Testis (tissue), 3 donors: ENCODE results near the gene CDC42BPB. TPM values are rescaled to one million over a fixed set of nuclear protein-coding genes. Genes with fewer than 3 reads are reported as not detected.

ENCODE experiments used
- DNase-seq: peaks from one replicate; pipeline ENCODE4 v3.0.0-alpha.2; 2019
- H3K27ac ChIP-seq, 2 donors: fragments of 200-600 bp; sonication (generic); one replicate each; pipeline ENCODE4 v1.5.1; 2019
- H3K27me3 ChIP-seq: fragments of 200-600 bp; sonication (generic); one replicate; pipeline ENCODE4 v1.5.1; 2019
- H3K36me3 ChIP-seq: fragments of 200-600 bp; sonication (generic); one replicate; pipeline ENCODE4 v1.5.1; 2017; ENCODE audit warnings: low read depth; ENCODE audit errors: missing control alignments
- H3K4me1 ChIP-seq: fragments of 200-600 bp; sonication (generic); one replicate; pipeline ENCODE4 v1.5.1; 2019
- H3K4me3 ChIP-seq, 2 donors: fragments of 200-600 bp; sonication (generic); one replicate each; pipeline ENCODE4 v1.5.1; 2017 to 2019
- H3K9me3 ChIP-seq: fragments of 200-600 bp; sonication (generic); one replicate; pipeline ENCODE4 v1.5.1; 2017
- CTCF ChIP-seq, 3 experiments: fragments of 450-650 bp in 2 of 3; fragments of 200-600 bp in 1 of 3; sonication (generic) in 1 of 3; IDR thresholded peaks; one replicate each; pipeline ENCODE4 v1.5.1; 2016 to 2019; ENCODE audit warnings: antibody characterized with exemption in 3 of 3, mild to moderate bottlenecking in 2 of 3, moderate library complexity in 1 of 3
- POLR2A ChIP-seq: fragments of 450-650 bp; IDR thresholded peaks from one replicate; pipeline ENCODE4 v1.6.1; 2017; ENCODE audit warnings: antibody characterized with exemption, mild to moderate bottlenecking, moderate library complexity
- WGBS, 2 donors: methylation state at CpG; one replicate each; pipeline ENCODE4 v1.1.5; 2018; 5-methylcytosine and 5-hydroxymethylcytosine counted together
- intact Hi-C: fragments of 100-400 bp; cut with DNase I; formaldehyde crosslinking; loops from one replicate; pipeline ENCODE4 v1.15.1; 2023; ENCODE audit warnings: low total_unique reads
- polyA plus RNA-seq: library from polyadenylated mRNA; stranded (reverse); fragments of 350-450 nt; fragmentation: Illumina TruSeq; extraction: RNeasy Lipid Tissue Mini Kit (QIAGEN cat#74804); gene quantifications from one replicate; pipeline ENCODE4 v1.2.3, GENCODE V29; 2014; ENCODE audit warnings: low read depth, low replicate concordance; ENCODE audit not compliant: insufficient read depth
- total RNA-seq, 2 donors: library from RNA; depleted of rRNA; stranded (reverse); fragments of >200 nt; gene quantifications; one replicate each; pipeline ENCODE4 v1.2.3, GENCODE V29; 2016

Gene CDC42BPB
- total and polyA plus RNA-seq, 3 donors from 2014 or later, result 90.3 to 216 (median 201) TPM

- intact Hi-C loops, result no loop called here
- no peak overlapping the region for H3K27ac ChIP-seq
Observed at GRCh38 chr14:103007555-103007954, 49.8 kb downstream of the CDC42BPB start.

DNA sequence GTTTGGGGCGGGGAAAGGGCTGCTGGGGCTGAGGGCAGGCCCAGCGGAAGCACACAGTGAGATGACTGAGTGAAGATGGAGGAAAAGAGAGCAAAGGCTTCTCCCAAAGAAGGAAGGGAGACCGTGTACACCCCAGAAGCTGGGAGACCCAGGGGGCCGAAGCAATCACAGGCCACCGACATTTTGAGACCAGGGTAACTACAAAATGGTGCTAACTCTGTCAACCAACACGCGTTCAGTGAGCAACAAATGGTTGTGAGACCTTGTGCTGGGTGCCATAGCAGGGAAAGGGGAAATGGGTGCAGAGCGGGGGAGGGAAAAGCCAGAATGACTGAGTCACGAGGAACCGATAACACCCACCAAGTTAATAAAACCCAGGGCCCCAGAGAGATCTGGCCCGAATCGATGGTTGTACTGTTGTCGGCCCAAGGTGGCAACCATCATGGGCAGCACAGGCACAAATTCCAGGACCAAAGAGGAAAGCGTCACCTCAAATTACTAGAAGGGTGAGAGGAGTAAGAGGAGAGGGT lies 50.3 kb downstream of the CDC42BPB start:
- Histone ChIP-seq H3K27ac (no peak overlapping the region), H3K4me1 (no peaks in the 10 kb centered on the region), H3K36me3 (no peaks in the 10 kb centered on the region), H3K4me3 (no peak overlapping the region), H3K27me3 (no peaks in the 10 kb centered on the region), H3K9me3 (no peaks in the 10 kb centered on the region)
- no peak for TF ChIP-seq POLR2A
- no peak for TF ChIP-seq CTCF (IDR thresholded peaks at IDR 0.05)
- DNase-seq, result no peak
- intact Hi-C loops, result no loop called here
- 95 to 98% methylated on average over 14 of the region's 14 CpGs for WGBS, 2 donors

More at GRCh38 chr14:103007555-103007954, 49.8 kb downstream of the CDC42BPB start:
- 87% methylated on average over 14 of the region's 14 CpGs for WGBS, 2 donors
- no peaks in the 10 kb centered on the region for H3K36me3 ChIP-seq
- no peak overlapping the region for H3K4me3 ChIP-seq
- TF ChIP-seq CTCF (IDR thresholded peaks at IDR 0.05) (no peak), POLR2A (no peak)
- DNase-seq, result no peak
- no peaks in the 10 kb centered on the region for H3K9me3 ChIP-seq
- no peaks in the 10 kb centered on the region for H3K27me3 ChIP-seq
- H3K4me1 ChIP-seq, result no peaks in the 10 kb centered on the region

GRCh38 chr14:103006106-103006505 lies 51.2 kb downstream of the CDC42BPB start:
- no peaks in the 10 kb centered on the region for H3K4me1 ChIP-seq
- H3K27me3 ChIP-seq, result no peaks in the 10 kb centered on the region
- intact Hi-C loops, result no loop called here
- TF ChIP-seq CTCF (IDR thresholded peaks at IDR 0.05) (no peak), POLR2A (no peak)
- 94 to 98% methylated on average over 8 of the region's 8 CpGs for WGBS, 2 donors
- no peaks in the 10 kb centered on the region for H3K36me3 ChIP-seq
- H3K27ac ChIP-seq, result no peak overlapping the region
- no peaks in the 10 kb centered on the region for H3K9me3 ChIP-seq
- DNase-seq, result no peak
- H3K4me3 ChIP-seq, result no peak overlapping the region

GRCh38 chr14:103003850-103004249 lies 53.5 kb downstream of the CDC42BPB start:
- no peak overlapping the region for H3K27ac ChIP-seq
- no peaks in the 10 kb centered on the region for H3K4me1 ChIP-seq
- no peaks in the 10 kb centered on the region for H3K36me3 ChIP-seq
- intact Hi-C loops, result no loop called here
- 91 to 95% methylated on average over 23 to 24 of the region's 24 CpGs for WGBS, 2 donors
- TF ChIP-seq CTCF (IDR thresholded peaks at IDR 0.05), result no peak
- no peak for TF ChIP-seq POLR2A
- no peak for DNase-seq
- H3K4me3 ChIP-seq, result no peak overlapping the region
- H3K27me3 ChIP-seq, result no peaks in the 10 kb centered on the region
- no peaks in the 10 kb centered on the region for H3K9me3 ChIP-seq

GRCh38 chr14:103003351-103003615 lies 54.1 kb downstream of the CDC42BPB start:
- intact Hi-C loops, result no loop called here
- WGBS, 2 donors, result 94 to 95% methylated on average over 10 to 14 of the region's 14 CpGs

More at GRCh38 chr14:103003351-103003615, 54.1 kb downstream of the CDC42BPB start:
- H3K4me1 ChIP-seq, result no peaks in the 10 kb centered on the region
- no peak for DNase-seq
- no peaks in the 10 kb centered on the region for H3K36me3 ChIP-seq
- no peak overlapping the region for H3K27ac ChIP-seq
- H3K9me3 ChIP-seq, result no peaks in the 10 kb centered on the region
- H3K27me3 ChIP-seq, result no peaks in the 10 kb centered on the region
- no peak overlapping the region for H3K4me3 ChIP-seq
- TF ChIP-seq CTCF (IDR thresholded peaks at IDR 0.05) (no peak), POLR2A (no peak)
